CD4-positive, alpha-beta T cell (primary cell): ENCODE data around the gene SLC38A10. TPM values are rescaled to one million over a fixed set of nuclear protein-coding genes. Genes with fewer than 3 reads are reported as not detected.

Source experiments
- ATAC-seq: fragments of 200-7000 bp; cut with Tn5 transposase; one replicate; pipeline ENCODE4 v1.10.0; 2022; ENCODE audit warnings: mild to moderate bottlenecking; ENCODE audit not compliant: poor library complexity
- CTCF ChIA-PET: fragments of 350-600 bp; sonication (Branson Sonifier 250); formaldehyde crosslinking; loops from one replicate; lab custom pipeline; 2021; ENCODE audit warnings: antibody characterized with exemption, inconsistent platforms; lab: Charles Lee
- POLR2A ChIA-PET: fragments of 350-600 bp; sonication (Branson Sonifier 250); formaldehyde crosslinking; loops from one replicate; lab custom pipeline; 2021; ENCODE audit warnings: antibody characterized with exemption, inconsistent platforms; lab: Charles Lee
- DNase-seq, 14 experiments: peaks; one replicate each; pipeline ENCODE4 v3.0.0-alpha.2; 2013 to 2020; ENCODE audit warnings: mixed read lengths in 2 of 14
- H3K27ac ChIP-seq, 2 donors: one replicate each; pipeline versions ENCODE4 v1.5.1 to v1.7.0; 2013; ENCODE audit warnings: low read length in 2 of 2, low read depth in 1 of 2, mild to moderate bottlenecking in 1 of 2
- H3K27me3 ChIP-seq, 2 experiments: 1 replicate in 1 of 2; 2 replicates in 1 of 2; pipeline versions ENCODE4 v1.6.1 to v1.7.0; 2013; ENCODE audit warnings: low read length in 2 of 2, control low read depth in 1 of 2, mild to moderate bottlenecking in 1 of 2, moderate library complexity in 1 of 2; ENCODE audit not compliant: insufficient read depth in 2 of 2, control insufficient read depth in 1 of 2
- H3K36me3 ChIP-seq: one replicate; pipeline ENCODE4 v1.6.1; 2013; ENCODE audit warnings: low read length, control low read depth; ENCODE audit not compliant: insufficient read depth
- H3K4me1 ChIP-seq: one replicate; pipeline ENCODE4 v1.6.1; 2013; ENCODE audit warnings: low read length, control low read depth; ENCODE audit not compliant: insufficient read depth
- H3K4me3 ChIP-seq: one replicate; pipeline ENCODE4 v1.5.1; 2013; ENCODE audit warnings: mild to moderate bottlenecking, low read length, moderate library complexity
- H3K9me3 ChIP-seq, 2 experiments: 1 replicate in 1 of 2; 2 replicates in 1 of 2; pipeline versions ENCODE4 v1.6.1 to v1.7.0; 2013; ENCODE audit warnings: low read length in 2 of 2, mild to moderate bottlenecking in 2 of 2, control low read depth in 1 of 2, moderate library complexity in 1 of 2; ENCODE audit not compliant: control insufficient read depth in 1 of 2, insufficient read depth in 1 of 2
- H3K27ac Mint-ChIP-seq: one replicate; pipeline ENCODE4 v1.8.0; 2020; ENCODE audit warnings: mixed read lengths
- H3K27me3 Mint-ChIP-seq: one replicate; pipeline ENCODE4 v1.8.0; 2021; ENCODE audit warnings: mixed read lengths
- H3K36me3 Mint-ChIP-seq: one replicate; pipeline ENCODE4 v1.8.0; 2021; ENCODE audit warnings: low read depth, mixed read lengths
- H3K4me1 Mint-ChIP-seq: one replicate; pipeline ENCODE4 v1.8.0; 2021; ENCODE audit warnings: low read depth, mixed read lengths
- H3K4me3 Mint-ChIP-seq: one replicate; pipeline ENCODE4 v1.8.0; 2020; ENCODE audit warnings: mild to moderate bottlenecking, mixed read lengths
- H3K9me3 Mint-ChIP-seq: one replicate; pipeline ENCODE4 v1.8.0; 2020; ENCODE audit warnings: mixed read lengths
- intact Hi-C, 2 experiments: fragments of 100-400 bp; cut with DNase I in 1 of 2; cut with micrococcal nuclease in 1 of 2; formaldehyde crosslinking; loops; one replicate each; pipeline versions ENCODE4 v1.15.1 to v1.9.0; 2023 to 2025; cut with DNase I, micrococcal nuclease
- total RNA-seq, 174 experiments: library from RNA in 2 of 174; stranded (reverse) in 2 of 174; gene quantifications; one replicate each; pipeline ENCODE4 v1.2.3 and lab custom pipeline; 2021 to 2026
- TF ChIP-seq, protein P1 (sequence below): fragments of 200-600 bp; IDR thresholded peaks from one replicate; pipeline ENCODE4 v1.8.0; 2022; ENCODE audit warnings: antibody characterized with exemption, mild to moderate bottlenecking

The SLC38A10 gene
- total RNA-seq, 2 experiments from 2014 or later = 22.8 to 26.4 TPM

DNA sequence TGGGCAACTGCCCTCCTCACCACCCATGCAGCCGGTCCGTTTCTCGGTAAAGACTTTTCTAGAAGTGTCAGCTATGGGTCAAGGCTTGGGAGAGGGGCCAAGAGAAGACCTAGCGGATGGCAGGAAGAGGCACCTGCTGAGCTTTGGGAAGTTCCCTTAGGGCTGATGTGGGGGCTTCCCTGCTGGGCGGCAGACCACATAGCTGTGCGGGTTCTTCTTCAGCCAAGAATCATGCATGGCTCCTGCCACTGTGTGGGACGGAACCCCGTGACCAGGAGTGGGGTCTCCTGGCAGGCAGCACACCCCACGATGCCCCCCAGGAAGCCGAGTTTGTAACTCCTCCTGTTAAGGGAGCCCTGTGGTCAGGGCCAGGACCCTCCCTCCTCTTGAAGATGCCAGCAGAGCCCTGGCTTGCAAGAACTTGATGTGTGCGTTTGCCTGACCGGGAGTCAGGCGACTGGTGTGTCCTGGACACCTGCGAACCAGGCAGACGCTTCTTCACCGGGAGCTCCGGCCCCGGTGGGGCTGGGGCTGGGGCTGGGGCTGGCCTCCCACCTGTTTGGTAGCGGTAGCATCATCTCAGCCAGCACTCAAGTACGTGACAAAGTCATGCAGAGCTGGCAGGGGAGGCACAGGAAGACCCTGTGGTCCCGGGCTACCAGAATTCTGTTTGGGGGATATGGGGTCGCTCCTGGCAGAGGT, 17.7 kb upstream of the SLC38A10 start:
- Histone ChIP-seq H3K27ac (no peak overlapping the region), H3K4me1 (peaks cover 10% of the 10 kb centered on the region), H3K27me3 (peaks cover 3 to 22% of the 10 kb centered on the region in 2 experiments), H3K4me3 (no peak overlapping the region), H3K36me3 (no peaks in the 10 kb centered on the region), H3K9me3 (peaks cover 0 to 23% of the 10 kb centered on the region in 2 experiments)
- Mint-ChIP-seq H3K4me1 (peaks cover 4% of the 10 kb centered on the region), H3K27ac (no peak overlapping the region), H3K27me3 (peaks cover 14% of the 10 kb centered on the region), H3K4me3 (no peak overlapping the region), H3K36me3 (no peaks in the 10 kb centered on the region), H3K9me3 (no peaks in the 10 kb centered on the region)
- ChIA-PET CTCF (no interaction called here), POLR2A (no interaction called here)
- DNase-seq (no peak), ATAC-seq (no peak)
- TF ChIP-seq, protein P1, sequence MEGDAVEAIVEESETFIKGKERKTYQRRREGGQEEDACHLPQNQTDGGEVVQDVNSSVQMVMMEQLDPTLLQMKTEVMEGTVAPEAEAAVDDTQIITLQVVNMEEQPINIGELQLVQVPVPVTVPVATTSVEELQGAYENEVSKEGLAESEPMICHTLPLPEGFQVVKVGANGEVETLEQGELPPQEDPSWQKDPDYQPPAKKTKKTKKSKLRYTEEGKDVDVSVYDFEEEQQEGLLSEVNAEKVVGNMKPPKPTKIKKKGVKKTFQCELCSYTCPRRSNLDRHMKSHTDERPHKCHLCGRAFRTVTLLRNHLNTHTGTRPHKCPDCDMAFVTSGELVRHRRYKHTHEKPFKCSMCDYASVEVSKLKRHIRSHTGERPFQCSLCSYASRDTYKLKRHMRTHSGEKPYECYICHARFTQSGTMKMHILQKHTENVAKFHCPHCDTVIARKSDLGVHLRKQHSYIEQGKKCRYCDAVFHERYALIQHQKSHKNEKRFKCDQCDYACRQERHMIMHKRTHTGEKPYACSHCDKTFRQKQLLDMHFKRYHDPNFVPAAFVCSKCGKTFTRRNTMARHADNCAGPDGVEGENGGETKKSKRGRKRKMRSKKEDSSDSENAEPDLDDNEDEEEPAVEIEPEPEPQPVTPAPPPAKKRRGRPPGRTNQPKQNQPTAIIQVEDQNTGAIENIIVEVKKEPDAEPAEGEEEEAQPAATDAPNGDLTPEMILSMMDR = no peak
- intact Hi-C loops = no loop called here

DNA sequence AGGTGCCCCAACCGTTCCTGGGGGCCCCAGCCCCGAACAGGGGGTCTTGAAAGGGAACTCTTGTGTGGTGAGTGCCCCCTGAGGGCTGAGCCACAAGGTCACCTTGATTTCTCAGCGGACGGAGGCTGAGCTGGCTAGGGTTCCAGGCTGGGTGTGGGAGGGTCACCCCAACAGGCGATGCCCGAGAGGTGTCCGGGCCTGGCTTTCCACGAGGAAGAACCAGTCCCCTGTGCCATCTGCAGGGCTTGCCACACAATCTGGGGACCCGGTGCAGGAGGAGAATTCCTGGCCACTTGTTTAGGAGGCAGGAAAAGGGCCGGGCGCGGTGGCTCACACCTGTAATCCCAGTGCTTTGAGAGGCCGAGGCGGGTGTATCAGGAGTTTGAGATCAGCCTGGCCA, 16.8 kb upstream of the SLC38A10 start:
- DNase-seq (no peak), ATAC-seq (no peak)
- Histone ChIP-seq H3K9me3 (peaks cover 0 to 23% of the 10 kb centered on the region in 2 experiments), H3K27ac (no peak overlapping the region), H3K4me3 (no peak overlapping the region), H3K36me3 (no peaks in the 10 kb centered on the region), H3K4me1 (peaks cover 10% of the 10 kb centered on the region), H3K27me3 (peaks cover 3 to 22% of the 10 kb centered on the region in 2 experiments)
- Mint-ChIP-seq H3K4me1 (peaks cover 4% of the 10 kb centered on the region), H3K27ac (no peak overlapping the region), H3K4me3 (no peak overlapping the region), H3K9me3 (no peaks in the 10 kb centered on the region), H3K36me3 (no peaks in the 10 kb centered on the region), H3K27me3 (peaks cover 14% of the 10 kb centered on the region)
- intact Hi-C loops = no loop called here
- ChIA-PET POLR2A (no interaction called here), CTCF (no interaction called here)
- TF ChIP-seq, protein P1 = no peak

DNA sequence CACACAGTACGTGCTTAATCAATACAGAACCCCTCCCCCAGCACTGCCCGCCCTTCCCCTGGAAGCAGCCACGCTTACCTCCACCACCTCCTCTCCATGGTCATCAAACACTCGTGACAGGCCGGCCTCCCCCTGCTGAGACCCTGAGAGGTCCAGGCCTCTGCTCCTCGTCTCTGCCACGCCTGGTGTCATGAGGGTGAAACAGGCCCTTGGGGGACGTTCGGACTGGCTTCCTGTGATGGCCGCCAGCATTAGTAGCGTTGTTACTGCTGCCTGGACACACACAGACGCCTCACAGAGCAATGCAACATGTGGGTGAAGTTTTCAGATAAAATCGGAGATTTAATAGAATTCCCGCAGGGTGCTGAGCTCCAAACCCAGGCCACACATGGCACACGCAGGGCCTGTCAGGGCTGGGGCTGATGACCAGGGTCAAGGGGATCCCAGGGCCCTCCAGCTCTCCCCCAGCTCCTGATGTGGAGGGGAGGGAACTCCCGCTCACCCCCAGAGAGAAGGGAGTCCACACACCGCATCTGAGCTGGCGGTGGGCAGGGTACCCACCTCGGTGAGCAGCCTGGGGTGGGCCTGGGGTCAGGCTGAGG, 15.9 kb upstream of the SLC38A10 start:
- no peak for DNase-seq
- intact Hi-C loops = no loop called here
- no peaks in the 10 kb centered on the region for H3K36me3 Mint-ChIP-seq
- no peak overlapping the region for H3K4me3 Mint-ChIP-seq
- H3K9me3 Mint-ChIP-seq = no peaks in the 10 kb centered on the region
- no peak for ATAC-seq
- H3K27me3 Mint-ChIP-seq = peaks cover 14% of the 10 kb centered on the region
- peaks cover 10% of the 10 kb centered on the region for H3K4me1 ChIP-seq
- H3K4me1 Mint-ChIP-seq = peaks cover 4% of the 10 kb centered on the region
- no peaks in the 10 kb centered on the region for H3K36me3 ChIP-seq
- H3K27ac Mint-ChIP-seq = no peak overlapping the region
- no peak overlapping the region for H3K27ac ChIP-seq
- ChIA-PET POLR2A (no interaction called here), CTCF (no interaction called here)
- H3K4me3 ChIP-seq = no peak overlapping the region
- H3K9me3 ChIP-seq = peaks cover 0 to 23% of the 10 kb centered on the region in 2 experiments
- TF ChIP-seq, protein P1 = no peak
- H3K27me3 ChIP-seq = peaks cover 3 to 22% of the 10 kb centered on the region in 2 experiments
